Measurements from ENCODE around the gene LUZP4.
"Not testable (repeated sequence)": the region's sequence is repeated elsewhere in the genome, so short reads cannot be mapped to it uniquely, and the experiment has no call there.

Gene LUZP4

DNA sequence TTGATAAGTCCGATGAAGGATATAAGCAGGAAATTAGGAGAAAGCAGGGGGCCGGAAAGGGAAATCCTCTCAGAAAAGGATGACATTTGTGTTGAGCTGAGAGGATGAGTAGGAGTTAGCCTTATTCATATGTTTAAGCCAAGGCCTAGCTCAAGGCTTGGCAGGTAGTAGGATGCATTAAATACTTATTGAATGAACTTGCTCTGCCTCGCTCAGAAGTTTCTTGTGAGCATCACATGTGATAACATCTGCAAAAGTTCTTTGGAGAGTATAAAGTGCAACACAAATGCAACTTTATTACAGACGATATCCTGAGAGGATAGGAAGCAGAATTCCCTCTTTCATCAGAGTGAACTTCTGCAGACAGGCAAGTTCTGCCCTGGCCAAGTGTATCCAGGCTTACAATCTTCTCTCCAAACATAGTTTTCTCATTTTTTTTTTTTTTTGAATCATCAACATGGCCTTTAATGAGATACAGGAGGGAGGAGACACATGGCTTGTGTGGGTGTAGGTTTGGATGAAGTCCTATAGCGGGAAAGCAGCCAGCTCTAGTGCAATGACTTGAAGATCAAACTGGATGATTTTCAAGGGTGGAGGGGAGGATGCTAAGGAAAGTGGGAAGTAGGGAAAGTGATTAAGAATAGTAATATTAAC is 48.1 kb downstream of the LUZP4 start:
- no peak for DNase-seq (ENCODE audit: low read depth in 2 of 2)

GRCh38 chrX:115339441-115340025 is 50.0 kb downstream of the LUZP4 start:
- no peak for DNase-seq (ENCODE audit: low read depth in 2 of 2)

DNA sequence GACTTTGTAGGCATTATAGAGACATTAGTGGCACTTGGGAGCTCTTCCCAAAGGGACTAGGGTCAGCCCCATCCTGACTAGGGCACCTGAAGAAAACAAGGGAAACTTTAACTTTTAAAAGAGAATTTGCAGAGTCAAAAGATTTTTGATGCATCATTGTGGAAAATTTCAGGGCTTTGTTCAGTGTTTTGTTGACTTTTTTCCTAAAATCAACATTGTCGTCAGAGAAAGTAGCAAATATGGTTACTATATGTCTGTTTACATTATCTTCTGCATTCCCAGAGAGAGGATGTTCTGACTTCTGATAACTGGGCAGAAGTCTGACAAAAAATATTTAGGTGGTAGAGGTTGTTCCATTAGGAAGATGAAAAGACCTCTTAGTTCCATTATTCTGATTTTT is 51.9 kb downstream of the LUZP4 start:
- DNase-seq (ENCODE audit: low read depth in 2 of 2) = no peak

- no peak for DNase-seq (ENCODE audit: low read depth in 2 of 2)
Measured at GRCh38 chrX:115344885-115345614, 55.5 kb downstream of the LUZP4 start.

DNA sequence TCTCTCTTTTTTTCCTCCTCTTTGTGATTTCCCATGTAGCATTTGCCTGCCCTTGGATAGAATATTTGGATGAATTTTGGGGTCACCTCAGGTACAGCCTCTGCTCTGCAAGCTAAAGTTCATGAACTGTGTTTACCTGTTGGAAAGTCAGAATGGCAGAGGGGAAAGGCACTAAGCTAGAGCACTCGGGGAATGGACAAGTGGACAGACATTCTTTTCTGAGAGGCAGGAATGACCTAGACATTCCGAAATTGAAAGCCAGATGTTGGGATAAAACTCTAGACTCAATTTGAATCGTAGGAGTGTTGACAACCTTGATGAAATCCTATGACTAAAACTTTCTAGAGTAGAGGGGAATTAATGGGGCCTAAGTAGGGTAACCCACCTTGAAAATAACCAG is 56.1 kb downstream of the LUZP4 start:
- DNase-seq (ENCODE audit: low read depth in 2 of 2) = no peak

GRCh38 chrX:115346738-115347137 is 57.2 kb downstream of the LUZP4 start:
- not testable (repeated sequence) for DNase-seq (ENCODE audit: low read depth in 2 of 2)

DNA sequence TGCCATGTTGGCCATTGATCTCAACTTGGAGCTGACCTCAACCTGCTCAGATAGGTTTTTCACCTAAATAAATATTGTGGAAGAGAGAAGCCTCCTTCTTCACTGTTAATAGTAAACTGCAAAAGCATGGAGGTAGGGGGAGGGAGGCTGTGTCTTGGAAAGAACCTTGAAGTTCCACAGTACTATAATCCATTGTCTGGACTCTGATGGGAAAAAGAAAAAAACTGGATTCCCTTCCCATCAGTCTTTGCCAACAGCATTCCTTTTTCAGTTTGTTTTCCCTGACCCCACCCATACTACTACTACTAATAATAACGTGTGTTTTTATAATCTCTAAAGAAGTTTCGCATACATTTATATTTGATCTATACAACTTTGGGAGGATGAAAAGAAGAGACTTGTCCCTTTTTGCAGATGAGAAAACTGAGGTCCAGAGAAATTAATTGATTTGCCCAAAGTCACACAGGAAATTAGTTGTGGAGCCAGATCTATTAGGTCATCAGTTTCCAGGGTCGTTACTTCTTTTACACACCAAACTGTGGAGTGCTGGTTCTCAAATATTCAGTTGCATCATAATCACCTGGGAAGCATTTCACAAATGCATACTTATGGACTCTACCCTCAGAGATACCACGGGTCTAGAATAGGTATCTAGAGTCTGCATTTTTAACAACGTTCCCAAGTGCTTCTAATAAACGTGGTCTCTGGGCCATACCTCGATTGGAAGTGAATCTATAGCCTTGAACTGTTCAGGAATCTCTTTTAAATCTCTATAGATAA is 59.1 kb downstream of the LUZP4 start:
- DNase-seq (ENCODE audit: low read depth in 2 of 2) = no peak

DNA sequence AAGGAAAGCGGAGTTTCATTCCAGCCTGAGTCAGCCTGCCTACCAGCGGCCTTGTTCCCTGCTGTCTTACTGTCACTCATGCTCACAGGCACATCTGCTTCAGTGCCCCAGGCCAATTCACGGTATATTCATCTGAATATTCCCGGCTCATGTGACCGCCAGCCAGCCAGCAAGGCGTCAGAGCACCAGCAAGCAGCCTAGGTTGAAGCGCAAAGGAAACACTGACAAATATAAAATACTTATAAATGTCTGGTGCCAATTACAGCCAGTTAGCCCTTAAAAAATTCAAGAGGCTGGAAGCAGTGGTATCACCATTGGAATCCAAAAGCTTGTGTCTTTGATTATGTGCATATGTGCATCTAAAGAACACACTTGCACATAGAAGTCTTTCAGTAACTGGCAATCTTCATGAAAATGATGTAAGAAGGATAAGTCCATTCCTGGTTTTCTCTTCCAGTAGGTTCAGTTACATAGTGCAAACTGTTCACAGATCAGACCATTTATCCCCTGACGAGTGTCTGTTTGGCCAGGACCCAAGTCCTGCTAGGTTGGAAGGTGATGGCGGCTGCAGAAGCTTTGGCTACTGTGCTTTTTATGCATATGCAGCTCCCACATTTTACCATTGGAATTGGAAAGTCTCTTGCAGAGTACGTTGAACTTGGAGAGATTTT is 61.3 kb downstream of the LUZP4 start:
- DNase-seq (ENCODE audit: low read depth in 2 of 2) = no peak

GRCh38 chrX:115356369-115356768 is 66.9 kb downstream of the LUZP4 start:
- no peak for DNase-seq (ENCODE audit: low read depth in 2 of 2)

Data from stimulated activated CD4-positive, alpha-beta T cell treated with anti-CD3 and anti-CD28 coated beads, Interleukin-15, amount 100 ng/mL, for 48 hours (primary cell).